ENCODE data around the gene CASK.

Gene CASK

GRCh38 chrX:41923211-41923977 lies at the start of gene CASK:
Gene CASK (minus strand): TSS chrX:41923554. CDS start chrX:41922988, 566 bp downstream.
- DNase-seq, result peak; percentile 34 to 59

GRCh38 chrX:41971346-41971745 lies 48.0 kb upstream of the CASK start:
- no peak for DNase-seq

- no peak for DNase-seq
Observed at GRCh38 chrX:41970419-41970818, 47.1 kb upstream of the CASK start.

GRCh38 chrX:41963348-41963747 lies 40.0 kb upstream of the CASK start:
- no peak for DNase-seq

- DNase-seq, result no peak
Observed at GRCh38 chrX:41960142-41960541, 36.8 kb upstream of the CASK start.

- DNase-seq, result no peak
Observed at GRCh38 chrX:41958861-41959260, 35.5 kb upstream of the CASK start.

GRCh38 chrX:41956027-41956426 lies 32.7 kb upstream of the CASK start:
- no peak for DNase-seq

GRCh38 chrX:41952102-41952501 lies 28.7 kb upstream of the CASK start:
- DNase-seq, result no peak

GRCh38 chrX:41946989-41947612 lies 23.7 kb upstream of the CASK start:
- no peak for DNase-seq

- DNase-seq, result no peak
Observed at GRCh38 chrX:41946235-41946634, 22.9 kb upstream of the CASK start.

GRCh38 chrX:41935832-41936231 lies 12.5 kb upstream of the CASK start:
- no peak for DNase-seq

- no peak for DNase-seq
Observed at GRCh38 chrX:41933546-41933945, 10.2 kb upstream of the CASK start.

GRCh38 chrX:41932885-41933284 lies 9.5 kb upstream of the CASK start:
- DNase-seq, result no peak

- DNase-seq, result no peak
Observed at GRCh38 chrX:41931591-41931990, 8.2 kb upstream of the CASK start.

GRCh38 chrX:41923978-41924683 lies 777 bp upstream of the CASK start:
- no peak for DNase-seq

GRCh38 chrX:41922431-41923151 lies 763 bp downstream of the CASK start:
- DNase-seq, result no peak

- peak; percentile 49 to 54 for DNase-seq
Observed at GRCh38 chrX:41921492-41922430, 1.6 kb downstream of the CASK start.

- no peak for DNase-seq
Observed at GRCh38 chrX:41919870-41920269, 3.5 kb downstream of the CASK start.

- DNase-seq, result no peak
Observed at GRCh38 chrX:41917517-41917916, 5.8 kb downstream of the CASK start.

- no peak for DNase-seq
Observed at GRCh38 chrX:41913476-41913875, 9.9 kb downstream of the CASK start.

GRCh38 chrX:41912923-41913322 lies 10.4 kb downstream of the CASK start:
- no peak for DNase-seq

- DNase-seq, result no peak
Observed at GRCh38 chrX:41909068-41909467, 14.3 kb downstream of the CASK start.
